Stimulated activated CD4-positive, alpha-beta T cell treated with anti-CD3 and anti-CD28 coated beads, Interleukin-2, amount 100 ng/mL, for 24 hours (primary cell): Measurements from ENCODE around the gene PRAMEF17.
"Not testable (repeated sequence)": the region's sequence is repeated elsewhere in the genome, so short reads cannot be mapped to it uniquely, and the experiment has no call there.

Experiments used
- DNase-seq, 2 donors: peaks; one replicate each; pipeline ENCODE4 v3.0.0-alpha.2; 2020

The PRAMEF17 gene

GRCh38 chr1:13389332-13389731, at the start of gene PRAMEF17:
TSS of gene PRAMEF17 (plus strand) at chr1:13389632. CDS start at chr1:13389658, 26 bp downstream.
- not testable (repeated sequence) for DNase-seq

GRCh38 chr1:13342496-13342895, 46.9 kb upstream of the PRAMEF17 start:
- DNase-seq, result not testable (repeated sequence)

- not testable (repeated sequence) for DNase-seq
These were observed 42.4 kb upstream of the PRAMEF17 start, which contains the start of gene PRAMEF14 for GRCh38 chr1:13347034-13347433. TSS of gene PRAMEF14 (minus strand) at chr1:13347134. CDS start at chr1:13345314, 1,820 bp downstream.

- peak in 1 of 2 donors; percentile 2 for DNase-seq
These were observed 36.0 kb upstream of the PRAMEF17 start for GRCh38 chr1:13353476-13353875.

GRCh38 chr1:13354475-13354874, 35.0 kb upstream of the PRAMEF17 start:
- not testable (repeated sequence) for DNase-seq

GRCh38 chr1:13356774-13357173, 32.7 kb upstream of the PRAMEF17 start:
- DNase-seq, result peak; percentile 4 to 26

- DNase-seq, result not testable (repeated sequence)
These were observed 27.1 kb upstream of the PRAMEF17 start for GRCh38 chr1:13362364-13362763.

GRCh38 chr1:13364928-13365327, 24.5 kb upstream of the PRAMEF17 start:
- not testable (repeated sequence) for DNase-seq

- DNase-seq, result not testable (repeated sequence)
These were observed 22.9 kb upstream of the PRAMEF17 start for GRCh38 chr1:13366536-13366935.

- peak; percentile 23 to 44 for DNase-seq
These were observed 20.9 kb upstream of the PRAMEF17 start for GRCh38 chr1:13368544-13368943.

GRCh38 chr1:13378983-13379382, 10.4 kb upstream of the PRAMEF17 start:
- not testable (repeated sequence) for DNase-seq

- not testable (repeated sequence) for DNase-seq
These were observed 9.1 kb upstream of the PRAMEF17 start for GRCh38 chr1:13380380-13380779.

GRCh38 chr1:13393004-13393403, 3.6 kb downstream of the PRAMEF17 start:
- not testable (repeated sequence) for DNase-seq

- not testable (repeated sequence) for DNase-seq
These were observed 5.3 kb downstream of the PRAMEF17 start for GRCh38 chr1:13394761-13395160.

- DNase-seq, result not testable (repeated sequence)
These were observed 5.9 kb downstream of the PRAMEF17 start for GRCh38 chr1:13395311-13395710.

- no peak for DNase-seq
These were observed 18.4 kb downstream of the PRAMEF17 start for GRCh38 chr1:13407811-13408210.

GRCh38 chr1:13410150-13410549, 20.7 kb downstream of the PRAMEF17 start, which contains the start of gene PRAMEF20:
TSS of gene PRAMEF20 (plus strand) at chr1:13410450. CDS start at chr1:13416355, 5,905 bp downstream.
- not testable (repeated sequence) for DNase-seq

GRCh38 chr1:13430495-13430894, 41.1 kb downstream of the PRAMEF17 start:
- DNase-seq, result no peak

- no peak for DNase-seq
These were observed 42.8 kb downstream of the PRAMEF17 start for GRCh38 chr1:13432251-13432650.

- not testable (repeated sequence) for DNase-seq
These were observed 44.4 kb downstream of the PRAMEF17 start for GRCh38 chr1:13433694-13434358.

- DNase-seq, result no peak
These were observed 46.0 kb downstream of the PRAMEF17 start for GRCh38 chr1:13435458-13435857.

- not testable (repeated sequence) for DNase-seq
These were observed 49.8 kb downstream of the PRAMEF17 start for GRCh38 chr1:13439104-13439783.
